B cell (primary cell): ENCODE data around the gene CFL2. TPM values are rescaled to one million over a fixed set of nuclear protein-coding genes. Genes with fewer than 3 reads are reported as not detected.

ENCODE experiments used
- ATAC-seq: fragments of 200-7000 bp; cut with Tn5 transposase; one replicate; pipeline ENCODE4 v1.10.0; 2021; ENCODE audit warnings: low read depth, mild to moderate bottlenecking, moderate number of reproducible peaks, moderate library complexity
- CTCF ChIA-PET: fragments of 350-600 bp; sonication (Branson Sonifier 250); formaldehyde crosslinking; loops from one replicate; lab custom pipeline; 2021; ENCODE audit warnings: antibody characterized with exemption, inconsistent platforms; lab: Charles Lee
- POLR2A ChIA-PET: fragments of 350-600 bp; sonication (Branson Sonifier 250); formaldehyde crosslinking; loops from one replicate; lab custom pipeline; 2021; ENCODE audit warnings: antibody characterized with exemption; lab: Charles Lee
- DNase-seq: peaks from one replicate; pipeline ENCODE4 v3.0.0; 2013
- H2AFZ ChIP-seq: 2 replicates; pipeline ENCODE4 v1.6.1; 2012; ENCODE audit warnings: mild to moderate bottlenecking, low read depth, low read length; ENCODE audit not compliant: insufficient read depth, poor library complexity, severe bottlenecking
- H3K27ac ChIP-seq, 2 donors: 1 replicate in 1 of 2; 2 replicates in 1 of 2; pipeline ENCODE4 v1.5.1; 2012 to 2013; ENCODE audit warnings: low read length in 2 of 2, mild to moderate bottlenecking in 2 of 2, moderate library complexity in 1 of 2
- H3K27me3 ChIP-seq, 4 experiments: fragments of 200-600 bp in 1 of 4; sonication (generic) in 1 of 4; replicated peaks in 1 of 4; 1 replicate in 2 of 4; 2 replicates in 2 of 4; pipeline versions ENCODE4 v1.6.1 to v1.7.0; 2013 to 2016; ENCODE audit warnings: low read length in 3 of 4, mild to moderate bottlenecking in 2 of 4, mixed read lengths in 1 of 4, moderate library complexity in 1 of 4; ENCODE audit not compliant: insufficient read depth in 4 of 4, control insufficient read depth in 3 of 4; ENCODE audit errors: control extremely low read depth in 1 of 4
- H3K36me3 ChIP-seq, 2 experiments: replicated peaks in 1 of 2; 1 replicate in 1 of 2; 2 replicates in 1 of 2; pipeline versions ENCODE4 v1.6.1 to v1.7.1; 2013; ENCODE audit warnings: low read length in 1 of 2; ENCODE audit not compliant: insufficient read depth in 2 of 2, control insufficient read depth in 1 of 2; ENCODE audit errors: control extremely low read depth in 1 of 2, extremely low read depth in 1 of 2
- H3K4me1 ChIP-seq, 2 donors: fragments of 200-600 bp in 1 of 2; sonication (generic) in 1 of 2; 1 replicate in 1 of 2; 2 replicates in 1 of 2; pipeline versions ENCODE4 v1.5.1 to v1.6.1; 2013 to 2017; ENCODE audit warnings: low read length in 2 of 2; ENCODE audit not compliant: control insufficient read depth in 2 of 2, insufficient read depth in 2 of 2
- H3K4me2 ChIP-seq: replicated peaks from 2 replicates; pipeline ENCODE3; 2012; ENCODE audit warnings: mild to moderate bottlenecking, low read depth, low read length; ENCODE audit not compliant: poor library complexity, severe bottlenecking
- H3K4me3 ChIP-seq, 5 experiments: fragments of 200-600 bp in 1 of 5; sonication (generic) in 1 of 5; 1 replicate in 3 of 5; 2 replicates in 2 of 5; pipeline versions ENCODE4 v1.5.1 to v1.7.0; 2011 to 2016; ENCODE audit warnings: low read length in 4 of 5, mild to moderate bottlenecking in 4 of 5, low read depth in 2 of 5, control low read depth in 1 of 5, moderate library complexity in 1 of 5; ENCODE audit not compliant: insufficient read depth in 1 of 5; ENCODE audit errors: control extremely low read depth in 1 of 5, extremely low read depth in 1 of 5
- H3K79me2 ChIP-seq: fragments of 200-600 bp; sonication (generic); one replicate; pipeline ENCODE4 v1.6.0; 2016; ENCODE audit warnings: low read length; ENCODE audit not compliant: control insufficient read depth, insufficient read depth
- H3K9ac ChIP-seq: fragments of 200-600 bp; sonication (generic); 2 replicates; pipeline ENCODE4 v1.6.1; 2017; ENCODE audit warnings: mild to moderate bottlenecking, low read length, moderate library complexity
- H3K9me3 ChIP-seq, 3 donors: one replicate each; pipeline versions ENCODE4 v1.6.1 to v1.7.1; 2013; ENCODE audit warnings: low read length in 2 of 3; ENCODE audit not compliant: control insufficient read depth in 2 of 3, insufficient read depth in 1 of 3; ENCODE audit errors: control extremely low read depth in 1 of 3
- H4K20me1 ChIP-seq: 2 replicates; pipeline ENCODE4 v1.6.0; 2012; ENCODE audit warnings: mild to moderate bottlenecking, low read length; ENCODE audit not compliant: insufficient read depth, control insufficient read depth, poor library complexity, severe bottlenecking
- H3K27ac Mint-ChIP-seq: one replicate; pipeline ENCODE4 v1.8.0; 2021; ENCODE audit warnings: mixed read lengths
- H3K27me3 Mint-ChIP-seq: one replicate; pipeline ENCODE4 v1.8.0; 2021; ENCODE audit warnings: mixed read lengths
- H3K4me1 Mint-ChIP-seq: one replicate; pipeline ENCODE4 v1.8.0; 2021; ENCODE audit warnings: mixed read lengths
- H3K4me3 Mint-ChIP-seq: one replicate; pipeline ENCODE4 v1.8.0; 2021; ENCODE audit warnings: mixed read lengths
- H3K9me3 Mint-ChIP-seq: one replicate; pipeline ENCODE4 v1.8.0; 2022; ENCODE audit warnings: mixed read lengths; ENCODE audit not compliant: insufficient read depth
- EZH2 ChIP-seq: IDR thresholded peaks from 2 replicates; pipeline ENCODE4 v1.6.1; 2012; ENCODE audit warnings: borderline replicate concordance, low read depth, mild to moderate bottlenecking, moderate library complexity, low read length; ENCODE audit not compliant: insufficient read depth, poor library complexity, severe bottlenecking
- WGBS: methylation state at CpG from one replicate; pipeline ENCODE4 v1.1.5; 2013; ENCODE audit warnings: missing lambda C conversion rate; ENCODE audit not compliant: insufficient coverage; 5-methylcytosine and 5-hydroxymethylcytosine counted together
- intact Hi-C: fragments of 100-400 bp; cut with micrococcal nuclease; formaldehyde crosslinking; loops from one replicate; pipeline ENCODE4 v1.10.0; 2022
- polyA plus RNA-seq: library from polyadenylated mRNA; depleted of rRNA; stranded (reverse); fragments of >200 nt; gene quantifications from 2 replicates; pipeline ENCODE4 v1.2.3, GENCODE V29; 2012
- total RNA-seq, 2 donors: library from RNA; stranded (reverse); fragments of 120-200 nt in 1 of 2; gene quantifications; 1 replicate in 1 of 2; 2 replicates in 1 of 2; pipeline versions ENCODE4 v1.2.3 to v1.2.4, GENCODE V29; 2013 to 2022
- TF ChIP-seq, protein P1 (sequence below): fragments of 200-600 bp; IDR thresholded peaks from one replicate; pipeline ENCODE4 v1.8.0; 2022; ENCODE audit warnings: antibody characterized with exemption, mild to moderate bottlenecking

Gene CFL2
- total and polyA plus RNA-seq, 2 donors (not counting 1 experiment from before 2014, with no cell fraction given) = 9.6 to 21.9 TPM

DNA sequence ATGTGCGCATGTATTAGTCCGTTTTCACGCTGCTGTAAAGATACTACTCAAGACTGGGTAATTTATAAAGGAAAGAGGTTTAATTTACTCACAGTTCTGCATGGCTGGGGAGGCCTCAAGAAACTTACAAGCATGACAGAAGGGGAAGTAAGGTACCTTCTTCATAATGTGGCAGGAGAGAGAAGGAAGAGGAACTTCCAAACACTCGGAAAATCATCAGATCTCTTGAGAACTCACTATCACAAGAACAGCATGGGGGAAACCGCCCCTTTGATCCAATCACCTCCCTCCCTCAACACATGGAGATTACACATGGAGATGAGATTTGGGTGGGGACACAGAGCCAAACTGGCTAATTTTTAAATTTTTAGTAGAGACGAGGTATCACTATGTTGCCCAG, 42.7 kb downstream of the CFL2 start:
- Histone ChIP-seq H3K9ac (no peak overlapping the region), H3K4me2 (no peak overlapping the region), H3K27me3 (no peaks in the 10 kb centered on the region), H3K27ac (no peak overlapping the region), H3K9me3 (no peaks in the 10 kb centered on the region), H2AFZ (no peak overlapping the region), H3K36me3 (no peaks in the 10 kb centered on the region), H3K4me1 (no peaks in the 10 kb centered on the region), H3K79me2 (no peaks in the 10 kb centered on the region), H4K20me1 (no peaks in the 10 kb centered on the region), H3K4me3 (no peak overlapping the region)
- Mint-ChIP-seq H3K4me3 (no peak overlapping the region), H3K27me3 (no peaks in the 10 kb centered on the region), H3K27ac (no peak overlapping the region), H3K9me3 (no peaks in the 10 kb centered on the region), H3K4me1 (no peaks in the 10 kb centered on the region)
- DNase-seq = no peak
- TF ChIP-seq, protein P1, sequence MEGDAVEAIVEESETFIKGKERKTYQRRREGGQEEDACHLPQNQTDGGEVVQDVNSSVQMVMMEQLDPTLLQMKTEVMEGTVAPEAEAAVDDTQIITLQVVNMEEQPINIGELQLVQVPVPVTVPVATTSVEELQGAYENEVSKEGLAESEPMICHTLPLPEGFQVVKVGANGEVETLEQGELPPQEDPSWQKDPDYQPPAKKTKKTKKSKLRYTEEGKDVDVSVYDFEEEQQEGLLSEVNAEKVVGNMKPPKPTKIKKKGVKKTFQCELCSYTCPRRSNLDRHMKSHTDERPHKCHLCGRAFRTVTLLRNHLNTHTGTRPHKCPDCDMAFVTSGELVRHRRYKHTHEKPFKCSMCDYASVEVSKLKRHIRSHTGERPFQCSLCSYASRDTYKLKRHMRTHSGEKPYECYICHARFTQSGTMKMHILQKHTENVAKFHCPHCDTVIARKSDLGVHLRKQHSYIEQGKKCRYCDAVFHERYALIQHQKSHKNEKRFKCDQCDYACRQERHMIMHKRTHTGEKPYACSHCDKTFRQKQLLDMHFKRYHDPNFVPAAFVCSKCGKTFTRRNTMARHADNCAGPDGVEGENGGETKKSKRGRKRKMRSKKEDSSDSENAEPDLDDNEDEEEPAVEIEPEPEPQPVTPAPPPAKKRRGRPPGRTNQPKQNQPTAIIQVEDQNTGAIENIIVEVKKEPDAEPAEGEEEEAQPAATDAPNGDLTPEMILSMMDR = no peak
- TF ChIP-seq EZH2 = no peak
- no peak for ATAC-seq
- intact Hi-C loops = loop anchor here (1.0 kb wide), 2 partner anchors 52 to 742 kb away; no protein-coding TSS in a partner anchor
- CTCF ChIA-PET = interaction anchor here (0.7 to 10.2 kb wide), 12 partner anchors 9 to 751 kb away, joined by 3 to 157 read pairs (median 4); partner anchors contain the start of gene FAM177A1
- 49% methylated on average over 4 of the region's 6 CpGs for WGBS
- POLR2A ChIA-PET = no interaction called here

DNA sequence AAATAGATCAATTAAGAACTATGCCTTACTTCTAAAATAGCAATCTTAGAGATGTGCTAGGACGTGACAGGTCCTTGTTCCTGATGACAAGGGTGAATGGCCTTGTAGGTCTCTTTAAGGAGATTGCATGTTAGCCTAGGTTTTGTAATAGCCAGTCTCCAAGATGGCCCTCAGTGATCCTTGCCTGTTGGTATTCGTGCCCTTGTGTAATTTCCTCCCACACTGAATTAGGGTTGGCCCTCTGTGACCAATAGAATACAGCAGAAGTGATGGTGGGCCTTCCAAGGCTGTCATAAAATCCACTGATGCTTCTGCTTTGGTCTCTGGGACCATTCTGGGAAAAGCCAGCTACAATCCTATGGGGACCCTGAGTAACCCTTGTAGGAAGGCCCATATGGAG, 46.3 kb downstream of the CFL2 start:
- Mint-ChIP-seq H3K27ac (no peak overlapping the region), H3K9me3 (no peaks in the 10 kb centered on the region), H3K4me3 (no peak overlapping the region), H3K27me3 (no peaks in the 10 kb centered on the region), H3K4me1 (no peaks in the 10 kb centered on the region)
- no peak for ATAC-seq
- no peaks in the 10 kb centered on the region for H3K36me3 ChIP-seq
- no peaks in the 10 kb centered on the region for H4K20me1 ChIP-seq
- H3K4me3 ChIP-seq = no peak overlapping the region
- H3K79me2 ChIP-seq = no peaks in the 10 kb centered on the region
- no peak overlapping the region for H2AFZ ChIP-seq
- no peak overlapping the region for H3K4me2 ChIP-seq
- DNase-seq = no peak
- ChIA-PET CTCF (no interaction called here), POLR2A (no interaction called here)
- no peak overlapping the region for H3K9ac ChIP-seq
- TF ChIP-seq, protein P1 = no peak
- no peak for TF ChIP-seq EZH2
- no CpG with 5 or more reads among the region's 2 CpGs for WGBS
- no peak overlapping the region for H3K27ac ChIP-seq
- intact Hi-C loops = no loop called here
- H3K27me3 ChIP-seq = no peaks in the 10 kb centered on the region
- H3K4me1 ChIP-seq = no peaks in the 10 kb centered on the region
- H3K9me3 ChIP-seq = peaks cover 0 to 4% (median 0%) of the 10 kb centered on the region in 3 donors
